ENCODE results near the gene MCOLN2.
"Not testable (repeated sequence)": the region's sequence is repeated elsewhere in the genome, so short reads cannot be mapped to it uniquely, and the experiment has no call there.

MCOLN2 gene

GRCh38 chr1:84996846-84997666, at the start of gene MCOLN2:
Gene MCOLN2, minus strand, starts transcription at chr1:84997113. Its CDS starts 241 bp downstream, at chr1:84996872.
- peak; percentile 55 for DNase-seq (ENCODE audit: low read depth, low spot score)

- no peak for DNase-seq (ENCODE audit: low read depth, low spot score)
These were observed 45.5 kb upstream of the MCOLN2 start for GRCh38 chr1:85042413-85042812.

- no peak for DNase-seq (ENCODE audit: low read depth, low spot score)
These were observed 44.9 kb upstream of the MCOLN2 start for GRCh38 chr1:85041793-85042192.

GRCh38 chr1:85033221-85033620, 36.3 kb upstream of the MCOLN2 start:
- DNase-seq (ENCODE audit: low read depth, low spot score), result no peak

- no peak for DNase-seq (ENCODE audit: low read depth, low spot score)
These were observed 33.6 kb upstream of the MCOLN2 start for GRCh38 chr1:85030536-85030935.

GRCh38 chr1:85028151-85028550, 31.2 kb upstream of the MCOLN2 start:
- no peak for DNase-seq (ENCODE audit: low read depth, low spot score)

GRCh38 chr1:85027242-85027983, 30.5 kb upstream of the MCOLN2 start:
- DNase-seq (ENCODE audit: low read depth, low spot score), result no peak

- DNase-seq (ENCODE audit: low read depth, low spot score), result no peak
These were observed 29.0 kb upstream of the MCOLN2 start for GRCh38 chr1:85025940-85026339.

GRCh38 chr1:85024736-85025135, 27.8 kb upstream of the MCOLN2 start:
- DNase-seq (ENCODE audit: low read depth, low spot score), result no peak

- no peak for DNase-seq (ENCODE audit: low read depth, low spot score)
These were observed 25.8 kb upstream of the MCOLN2 start for GRCh38 chr1:85022700-85023099.

GRCh38 chr1:85019994-85020393, 23.1 kb upstream of the MCOLN2 start:
- no peak for DNase-seq (ENCODE audit: low read depth, low spot score)

GRCh38 chr1:85015826-85016225, 18.9 kb upstream of the MCOLN2 start:
- DNase-seq (ENCODE audit: low read depth, low spot score), result no peak

- DNase-seq (ENCODE audit: low read depth, low spot score), result not testable (repeated sequence)
These were observed 8.7 kb upstream of the MCOLN2 start for GRCh38 chr1:85005641-85006040.

- DNase-seq (ENCODE audit: low read depth, low spot score), result no peak
These were observed 4.8 kb upstream of the MCOLN2 start for GRCh38 chr1:85001742-85002141.

GRCh38 chr1:84998642-84999280, 1.8 kb upstream of the MCOLN2 start:
- DNase-seq (ENCODE audit: low read depth, low spot score), result peak; percentile 25

GRCh38 chr1:84997667-84998600, 1.0 kb upstream of the MCOLN2 start:
- DNase-seq (ENCODE audit: low read depth, low spot score), result peak; percentile 40

- no peak for DNase-seq (ENCODE audit: low read depth, low spot score)
These were observed 1.2 kb downstream of the MCOLN2 start for GRCh38 chr1:84995484-84996334.

- DNase-seq (ENCODE audit: low read depth, low spot score), result no peak
These were observed 5.6 kb downstream of the MCOLN2 start for GRCh38 chr1:84991097-84991920.

- no peak for DNase-seq (ENCODE audit: low read depth, low spot score)
These were observed 8.3 kb downstream of the MCOLN2 start for GRCh38 chr1:84988588-84988987.
